ENCODE results near the gene NAGS. TPM values are rescaled to one million over a fixed set of nuclear protein-coding genes. Genes with fewer than 3 reads are reported as not detected.
"Not testable (repeated sequence)": the region's sequence is repeated elsewhere in the genome, so short reads cannot be mapped to it uniquely, and the experiment has no call there.

NAGS gene
- total RNA-seq, 1 donor from 2014 or later, result 6.4 TPM

DNA sequence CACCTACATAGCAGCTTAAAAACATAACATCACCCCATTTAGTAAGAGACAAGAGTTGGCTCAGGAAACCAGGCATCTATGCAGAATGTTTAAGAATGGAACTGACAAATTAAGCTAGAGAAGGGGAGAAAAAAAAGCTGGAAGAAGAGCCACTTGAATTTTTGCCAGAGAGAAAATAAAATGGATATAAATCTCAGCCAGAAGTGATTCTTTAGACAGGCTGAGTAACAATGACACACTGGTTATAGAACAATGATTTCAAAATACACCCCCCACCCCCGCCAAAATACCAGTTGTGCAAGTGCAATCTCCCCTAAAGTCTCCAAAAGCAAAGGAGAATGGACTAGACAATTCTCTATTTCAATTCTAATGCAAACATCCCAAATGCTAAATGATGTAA lies 39.6 kb downstream of the NAGS start:
- Histone ChIP-seq H3K9me3 (no peaks in the 10 kb centered on the region), H3K36me3 (peaks cover 25% of the 10 kb centered on the region), H3K27ac (peak overlapping the region; percentile 6), H3K4me1 (peaks cover 37% of the 10 kb centered on the region), H3K4me3 (no peak overlapping the region), H3K27me3 (ENCODE audit: low read depth) (no peaks in the 10 kb centered on the region)
- no peak for TF ChIP-seq CTCF (IDR thresholded peaks at IDR 0.05)
- no peak for DNase-seq
- intact Hi-C loops (cut with DNase I), result loop anchor here (10.0 kb wide), 1 partner anchor 99 kb away; the partner anchor contains the start of gene PPY
- no peak for ATAC-seq

- no peaks in the 10 kb centered on the region for H3K9me3 ChIP-seq
- H3K4me3 ChIP-seq, result no peak overlapping the region
- ATAC-seq (no peak), DNase-seq (no peak)
- peaks cover 32% of the 10 kb centered on the region for H3K36me3 ChIP-seq
- H3K4me1 ChIP-seq, result peaks cover 28% of the 10 kb centered on the region
- H3K27ac ChIP-seq, result no peak overlapping the region
- intact Hi-C loops (cut with DNase I), result loop anchor here (10.0 kb wide), 1 partner anchor 101 kb away; the partner anchor contains the start of gene PPY
- H3K27me3 ChIP-seq (ENCODE audit: low read depth), result no peaks in the 10 kb centered on the region
- TF ChIP-seq CTCF (IDR thresholded peaks at IDR 0.05), result no peak
Measured at GRCh38 chr17:44045486-44045885, 41.1 kb downstream of the NAGS start.

DNA sequence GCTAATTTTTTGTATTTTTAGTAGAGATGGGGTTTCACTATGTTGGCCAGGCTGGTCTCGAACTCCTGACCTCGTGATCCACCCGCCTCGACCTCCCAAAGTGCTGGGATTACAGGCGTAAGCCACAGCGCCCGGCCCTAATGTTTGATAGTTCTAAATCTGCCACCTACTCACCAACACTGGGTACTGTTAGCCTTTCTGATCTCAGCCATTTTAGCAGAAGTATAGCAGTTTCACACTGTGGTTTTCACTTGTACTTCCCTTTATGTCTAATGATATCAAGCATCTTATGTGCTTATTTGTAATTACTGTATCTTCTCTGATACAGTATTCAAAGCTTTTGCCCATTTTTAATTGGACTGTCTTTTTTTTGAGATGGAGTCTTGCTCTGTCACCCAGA lies 42.5 kb downstream of the NAGS start:
- not testable (repeated sequence) for H3K27me3 ChIP-seq (ENCODE audit: low read depth); H3K4me3 ChIP-seq; H3K27ac ChIP-seq; DNase-seq; H3K9me3 ChIP-seq; ATAC-seq
- Histone ChIP-seq H3K4me1 (peaks cover 23% of the 10 kb centered on the region), H3K36me3 (peaks cover 46% of the 10 kb centered on the region)
- intact Hi-C loops (cut with DNase I), result loop anchor here (10.0 kb wide), 1 partner anchor 102 kb away; the partner anchor contains the start of gene PPY

- Histone ChIP-seq H3K27me3 (ENCODE audit: low read depth) (no peaks in the 10 kb centered on the region), H3K27ac (no peak overlapping the region), H3K36me3 (peaks cover 70% of the 10 kb centered on the region), H3K4me3 (no peak overlapping the region), H3K4me1 (peaks cover 11% of the 10 kb centered on the region), H3K9me3 (no peaks in the 10 kb centered on the region)
- ATAC-seq, result no peak
- no peak for DNase-seq
- no peak for TF ChIP-seq CTCF (IDR thresholded peaks at IDR 0.05)
- intact Hi-C loops (cut with DNase I), result loop anchor here (10.0 kb wide), 1 partner anchor 105 kb away; the partner anchor contains the start of gene PPY
Measured at GRCh38 chr17:44049294-44050060, 45.1 kb downstream of the NAGS start.

GRCh38 chr17:44053125-44053872 lies 48.9 kb downstream of the NAGS start:
- no peak for TF ChIP-seq CTCF (IDR thresholded peaks at IDR 0.05)
- Histone ChIP-seq H3K4me3 (no peak overlapping the region), H3K9me3 (no peaks in the 10 kb centered on the region), H3K4me1 (peaks cover 7% of the 10 kb centered on the region), H3K36me3 (peaks cover 96% of the 10 kb centered on the region), H3K27ac (no peak overlapping the region), H3K27me3 (ENCODE audit: low read depth) (no peaks in the 10 kb centered on the region)
- intact Hi-C loops (cut with DNase I), result no loop called here
- DNase-seq (no peak), ATAC-seq (peak; percentile 25 to 64)

Other genes starting within 250 kb of the NAGS start
- gene SOST, start 245.8 kb upstream of the NAGS start, total RNA-seq, result not detected
- 92.9 TPM for gene DUSP3, start 225.6 kb upstream of the NAGS start, total RNA-seq
- gene CFAP97D1, start 224.2 kb upstream of the NAGS start, total RNA-seq, result not detected
- gene MPP3, start 171.5 kb upstream of the NAGS start, total RNA-seq, result 19.2 TPM
- 5.7 TPM for gene CD300LG, start 157.4 kb upstream of the NAGS start, total RNA-seq
- 0.62 TPM for gene MPP2, start 97.1 kb upstream of the NAGS start, total RNA-seq
- not detected for gene PPY, start 62.1 kb upstream of the NAGS start, total RNA-seq
- gene PYY, start 50.7 kb upstream of the NAGS start, total RNA-seq, result not detected
- gene TMEM101, start 10.3 kb downstream of the NAGS start, total RNA-seq, result 28.4 TPM
- gene LSM12, start 62.0 kb downstream of the NAGS start, total RNA-seq, result 39.1 TPM
- gene G6PC3, start 66.1 kb downstream of the NAGS start, total RNA-seq, result 40.1 TPM
- 59.2 TPM for gene HDAC5, start 119.0 kb downstream of the NAGS start, total RNA-seq
- gene HROB, start 137.3 kb downstream of the NAGS start, total RNA-seq, result 0.50 TPM
- gene ASB16, start 166.1 kb downstream of the NAGS start, total RNA-seq, result not detected
- 41.9 TPM for gene TMUB2, start 182.3 kb downstream of the NAGS start, total RNA-seq
- 67.4 TPM for gene ATXN7L3, start 195.3 kb downstream of the NAGS start, total RNA-seq
- gene UBTF, start 215.1 kb downstream of the NAGS start, total RNA-seq, result 56.7 TPM